Measurements from ENCODE around the gene TTC14. TPM values are rescaled to one million over a fixed set of nuclear protein-coding genes. Genes with fewer than 3 reads are reported as not detected.
"Not testable (repeated sequence)": the region's sequence is repeated elsewhere in the genome, so short reads cannot be mapped to it uniquely, and the experiment has no call there.

TTC14 gene
- total and polyA plus RNA-seq, 2 donors (not counting 3 experiments of a cell fraction or from before 2014, with no cell fraction given), result 14.5 to 33.6 TPM

GRCh38 chr3:180617049-180617448, 15.1 kb downstream of the TTC14 start:
- H3K4me1 ChIP-seq (ENCODE audit: control insufficient read depth, extremely low read depth, insufficient read depth, low read length), result no peaks in the 10 kb centered on the region
- H3K79me2 ChIP-seq (ENCODE audit: control insufficient read depth, insufficient read depth, low read length), result no peaks in the 10 kb centered on the region
- TF ChIP-seq POLR2A (IDR thresholded peaks at IDR 0.05; ENCODE audit: low read depth, low read length), result no peak
- TF ChIP-seq, protein P1, sequence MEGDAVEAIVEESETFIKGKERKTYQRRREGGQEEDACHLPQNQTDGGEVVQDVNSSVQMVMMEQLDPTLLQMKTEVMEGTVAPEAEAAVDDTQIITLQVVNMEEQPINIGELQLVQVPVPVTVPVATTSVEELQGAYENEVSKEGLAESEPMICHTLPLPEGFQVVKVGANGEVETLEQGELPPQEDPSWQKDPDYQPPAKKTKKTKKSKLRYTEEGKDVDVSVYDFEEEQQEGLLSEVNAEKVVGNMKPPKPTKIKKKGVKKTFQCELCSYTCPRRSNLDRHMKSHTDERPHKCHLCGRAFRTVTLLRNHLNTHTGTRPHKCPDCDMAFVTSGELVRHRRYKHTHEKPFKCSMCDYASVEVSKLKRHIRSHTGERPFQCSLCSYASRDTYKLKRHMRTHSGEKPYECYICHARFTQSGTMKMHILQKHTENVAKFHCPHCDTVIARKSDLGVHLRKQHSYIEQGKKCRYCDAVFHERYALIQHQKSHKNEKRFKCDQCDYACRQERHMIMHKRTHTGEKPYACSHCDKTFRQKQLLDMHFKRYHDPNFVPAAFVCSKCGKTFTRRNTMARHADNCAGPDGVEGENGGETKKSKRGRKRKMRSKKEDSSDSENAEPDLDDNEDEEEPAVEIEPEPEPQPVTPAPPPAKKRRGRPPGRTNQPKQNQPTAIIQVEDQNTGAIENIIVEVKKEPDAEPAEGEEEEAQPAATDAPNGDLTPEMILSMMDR (IDR thresholded peaks at IDR 0.05; ENCODE audit: extremely low read depth in 1 of 2, insufficient read depth in 1 of 2, low read depth in 1 of 2, low read length in 2 of 2), result no peak
- TF ChIP-seq POLR2AphosphoS5 (IDR thresholded peaks at IDR 0.05; ENCODE audit: insufficient read depth, low read depth, low read length), result no peak
- TF ChIP-seq MYC (IDR thresholded peaks at IDR 0.05; ENCODE audit: low read depth, low read length), result no peak
- TF ChIP-seq JUN (IDR thresholded peaks at IDR 0.05; ENCODE audit: borderline replicate concordance, insufficient read depth, insufficient read length, low read depth), result no peak
- TF ChIP-seq EZH2 (IDR thresholded peaks at IDR 0.05; ENCODE audit: borderline replicate concordance, low read depth, low read length, severe bottlenecking), result no peak
- TF ChIP-seq, protein P2, sequence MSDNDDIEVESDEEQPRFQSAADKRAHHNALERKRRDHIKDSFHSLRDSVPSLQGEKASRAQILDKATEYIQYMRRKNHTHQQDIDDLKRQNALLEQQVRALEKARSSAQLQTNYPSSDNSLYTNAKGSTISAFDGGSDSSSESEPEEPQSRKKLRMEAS (IDR thresholded peaks at IDR 0.05; ENCODE audit: insufficient read depth, insufficient read length), result no peak
- TF ChIP-seq FOS (IDR thresholded peaks at IDR 0.05; ENCODE audit: borderline replicate concordance, insufficient read depth, low read length), result no peak
- TF ChIP-seq GATA2 (IDR thresholded peaks at IDR 0.05; ENCODE audit: insufficient read depth, insufficient read length, low read depth, low read length), result no peak
- CTCF ChIA-PET, result interaction anchor here (0.6 to 1.2 kb wide), 5 partner anchors 9 to 689 kb away, joined by 3 to 4 read pairs (median 3); partner anchors contain the start of gene CCDC39
- H3K9me3 ChIP-seq (replicated peaks; ENCODE audit: control insufficient read depth, insufficient read depth, low read length), result no peaks in the 10 kb centered on the region
- dilution Hi-C loops (cut with MboI; ENCODE audit: extremely low pct_ligation_motif_present, low sequenced_read_pairs) (no loop called here), intact Hi-C loops (cut with micrococcal nuclease) (no loop called here)
- no peaks in the 10 kb centered on the region for H4K20me1 ChIP-seq (replicated peaks; ENCODE audit: control insufficient read depth, extremely low read depth, insufficient read depth, low read length)
- no peak overlapping the region for H3K9ac ChIP-seq (replicated peaks; ENCODE audit: extremely low read depth, insufficient read depth, low read length)
- POLR2A ChIA-PET, result no interaction called here
- H3K4me3 ChIP-seq (replicated peaks in 1 of 3; ENCODE audit: insufficient read depth in 1 of 3, low read depth in 1 of 3, low read length in 3 of 3), result no peak overlapping the region
- H2AFZ ChIP-seq (ENCODE audit: low read depth, low read length), result no peak overlapping the region
- DNase-seq (ENCODE audit: low read depth, low spot score) (no peak), FAIRE-seq (no peak)
- no peaks in the 10 kb centered on the region for H3K27me3 ChIP-seq (ENCODE audit: control insufficient read depth in 2 of 2, insufficient read depth in 2 of 2, low read length in 2 of 2)
- H3K9me1 ChIP-seq (replicated peaks; ENCODE audit: control insufficient read depth, extremely low read depth, insufficient read depth, low read length), result no peaks in the 10 kb centered on the region
- H3K4me2 ChIP-seq (ENCODE audit: insufficient read depth, low read length), result no peak overlapping the region
- H3K36me3 ChIP-seq (ENCODE audit: control insufficient read depth in 2 of 2, extremely low read depth in 1 of 2, insufficient read depth in 2 of 2, low read length in 2 of 2), result peaks cover 0 to 4% of the 10 kb centered on the region in 2 experiments
- no peak overlapping the region for H3K27ac ChIP-seq (ENCODE audit: insufficient read depth, low read depth, low read length)
- no TSS peak for BruUV-seq (replicated peaks)

DNA sequence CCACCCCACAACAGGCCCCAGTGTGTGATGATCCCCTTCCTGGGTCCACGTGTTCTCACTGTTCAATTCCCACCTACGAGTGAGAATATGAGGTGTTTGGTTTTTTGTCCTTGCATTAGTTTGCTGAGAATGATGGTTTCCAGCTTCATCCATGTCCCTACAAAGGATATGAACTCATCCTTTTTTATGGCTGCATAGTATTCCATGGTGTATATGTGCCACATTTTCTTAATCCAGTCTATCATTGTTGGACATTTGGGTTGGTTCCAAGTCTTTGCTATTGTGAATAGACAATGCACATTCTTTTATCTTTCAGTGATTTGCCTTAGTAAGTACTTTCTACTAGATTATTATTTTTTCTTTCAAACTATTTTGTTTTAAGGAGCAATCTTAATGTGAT, 16.6 kb downstream of the TTC14 start:
- H3K4me1 ChIP-seq (ENCODE audit: control insufficient read depth, extremely low read depth, insufficient read depth, low read length); CTCF ChIA-PET; FAIRE-seq; H3K27ac ChIP-seq (ENCODE audit: insufficient read depth, low read depth, low read length); H2AFZ ChIP-seq (ENCODE audit: low read depth, low read length); H3K27me3 ChIP-seq (ENCODE audit: control insufficient read depth in 2 of 2, insufficient read depth in 2 of 2, low read length in 2 of 2); H3K9me1 ChIP-seq (replicated peaks; ENCODE audit: control insufficient read depth, extremely low read depth, insufficient read depth, low read length); BruUV-seq (replicated peaks); H3K79me2 ChIP-seq (ENCODE audit: control insufficient read depth, insufficient read depth, low read length); POLR2A ChIA-PET; H3K4me2 ChIP-seq (ENCODE audit: insufficient read depth, low read length); H4K20me1 ChIP-seq (replicated peaks; ENCODE audit: control insufficient read depth, extremely low read depth, insufficient read depth, low read length); DNase-seq (ENCODE audit: low read depth, low spot score); H3K36me3 ChIP-seq (ENCODE audit: control insufficient read depth in 2 of 2, extremely low read depth in 1 of 2, insufficient read depth in 2 of 2, low read length in 2 of 2); H3K9me3 ChIP-seq (replicated peaks; ENCODE audit: control insufficient read depth, insufficient read depth, low read length); dilution Hi-C loops (cut with MboI; ENCODE audit: extremely low pct_ligation_motif_present, low sequenced_read_pairs); H3K9ac ChIP-seq (replicated peaks; ENCODE audit: extremely low read depth, insufficient read depth, low read length); H3K4me3 ChIP-seq (replicated peaks in 1 of 3; ENCODE audit: insufficient read depth in 1 of 3, low read depth in 1 of 3, low read length in 3 of 3); intact Hi-C loops (cut with micrococcal nuclease): not testable (repeated sequence)
